ENCODE data around the gene BHLHE40.

Gene BHLHE40

GRCh38 chr3:5017925-5018531, 38.8 kb downstream of the BHLHE40 start (continued):
- TF ChIP-seq ZBTB10 (tag by site-specific recombination; IDR thresholded peaks at IDR 0.05) (no peak), PBX3 (CRISPR knock-in tag; IDR thresholded peaks at IDR 0.05) (no peak), KLF8 (tag by site-specific recombination; IDR thresholded peaks at IDR 0.05) (no peak), ZNF670 (tag by site-specific recombination; IDR thresholded peaks at IDR 0.05; ENCODE audit: low read depth) (no peak), BCL11B (tag by site-specific recombination; IDR thresholded peaks at IDR 0.05; ENCODE audit: low read depth) (no peak), ZIC2 (tag by site-specific recombination; IDR thresholded peaks at IDR 0.05) (peak; percentile 99), ZNF785 (tag by site-specific recombination; IDR thresholded peaks at IDR 0.05) (no peak), ZNF184 (tag by site-specific recombination; IDR thresholded peaks at IDR 0.05) (no peak), ZNF175 (tag by site-specific recombination; IDR thresholded peaks at IDR 0.05) (no peak), ZNF335 (tag by site-specific recombination; conservative IDR thresholded peaks at IDR 0.05) (no peak), ZNF274 (IDR thresholded peaks at IDR 0.05; ENCODE audit: low read length) (no peak), ZNF274 (tag by site-specific recombination; IDR thresholded peaks at IDR 0.05; ENCODE audit: borderline replicate concordance) (no peak), ZNF155 (tag by site-specific recombination; IDR thresholded peaks at IDR 0.05) (no peak), ZNF2 (tag by site-specific recombination; IDR thresholded peaks at IDR 0.05) (peak; percentile 16; the same call in 1 of the 2 replicates)

GRCh38 chr3:5019411-5020241, 40.4 kb downstream of the BHLHE40 start:
- H3K4me1 ChIP-seq (ENCODE audit: control insufficient read depth, insufficient read depth, low read length): peaks cover 17% of the 10 kb centered on the region
- H3K27ac ChIP-seq (ENCODE audit: extremely low read depth, low read depth, low read length): no peak overlapping the region
- H3K9me3 ChIP-seq (ENCODE audit: control insufficient read depth, insufficient read depth, low read depth, low read length): no peaks in the 10 kb centered on the region
- H3K4me3 ChIP-seq (ENCODE audit: low read depth, low read length): no peak overlapping the region
- ChIA-PET POLR2A (interaction anchor here (0.5 to 4.5 kb wide), 3 partner anchors 22 to 40 kb away, joined by 6 to 77 read pairs (median 50); partner anchors contain the start of gene BHLHE40), CTCF (interaction anchor here (4.9 kb wide), 1 partner anchor 39 kb away, joined by 30 read pairs; the partner anchor contains the start of gene BHLHE40)
- H3K36me3 ChIP-seq (ENCODE audit: control insufficient read depth in 2 of 2, insufficient read depth in 1 of 2, low read length in 2 of 2): no peaks in the 10 kb centered on the region
- no peak for TF ChIP-seq ZNF292 (tag by site-specific recombination; IDR thresholded peaks at IDR 0.05; ENCODE audit: borderline replicate concordance, low read depth)
- 0 out of 2 replicates have a peak, but pooled peaks have one; percentile 14 for TF ChIP-seq KLF7 (tag by site-specific recombination; IDR thresholded peaks at IDR 0.05; ENCODE audit: borderline replicate concordance)
- no peak for TF ChIP-seq ZNF23 (tag by site-specific recombination; IDR thresholded peaks at IDR 0.05; ENCODE audit: borderline replicate concordance)
- no peak for TF ChIP-seq TCF7L2 (IDR thresholded peaks at IDR 0.05; ENCODE audit: borderline replicate concordance, low read depth, low read length)

GRCh38 chr3:5020242-5020722, 41.0 kb downstream of the BHLHE40 start:
- H3K27ac ChIP-seq (ENCODE audit: extremely low read depth, low read depth, low read length): no peak overlapping the region
- no peaks in the 10 kb centered on the region for H3K9me3 ChIP-seq (ENCODE audit: control insufficient read depth, insufficient read depth, low read depth, low read length)
- peaks cover 17% of the 10 kb centered on the region for H3K4me1 ChIP-seq (ENCODE audit: control insufficient read depth, insufficient read depth, low read length)
- H3K4me3 ChIP-seq (ENCODE audit: low read depth, low read length): no peak overlapping the region
- no peaks in the 10 kb centered on the region for H3K36me3 ChIP-seq (ENCODE audit: control insufficient read depth in 2 of 2, insufficient read depth in 1 of 2, low read length in 2 of 2)
- ChIA-PET POLR2A (interaction anchor here (8.3 kb wide), 1 partner anchor 37 kb away, joined by 332 read pairs; the partner anchor contains the start of gene BHLHE40), CTCF (interaction anchor here (0.5 to 4.1 kb wide), 4 partner anchors 38 to 297 kb away, joined by 3 to 46 read pairs (median 12); partner anchors contain the start of gene BHLHE40)
- TF ChIP-seq SP2 (tag by site-specific recombination; IDR thresholded peaks at IDR 0.05) (no peak), ZNF530 (tag by site-specific recombination; IDR thresholded peaks at IDR 0.05; ENCODE audit: low read depth) (no peak)

Data from HEK293 (cell line).